Brain microvascular endothelial cell (primary cell): ENCODE measurements around the gene SATB1.

Experiments
- DNase-seq: peaks from one replicate; pipeline ENCODE4 v3.0.0-alpha.2; 2020
- H3K27ac ChIP-seq: fragments of 250-450 bp; sonication (Bioruptor Pico); 2 replicates; pipeline ENCODE4 v1.5.1; 2020; ENCODE audit warnings: mild to moderate bottlenecking, moderate library complexity
- H3K27me3 ChIP-seq: fragments of 250-450 bp; sonication (Bioruptor Pico); replicated peaks from 2 replicates; pipeline ENCODE4 v1.5.1; 2020; ENCODE audit warnings: mild to moderate bottlenecking
- H3K36me3 ChIP-seq: fragments of 250-450 bp; sonication (Bioruptor Pico); replicated peaks from 2 replicates; pipeline ENCODE4 v1.5.1; 2020; ENCODE audit warnings: mild to moderate bottlenecking
- H3K4me3 ChIP-seq: 2 replicates; pipeline ENCODE4 v1.5.1; 2011; ENCODE audit warnings: low read depth, mild to moderate bottlenecking, control low read depth, low read length, moderate library complexity
- CTCF ChIP-seq: IDR thresholded peaks from 2 replicates; pipeline ENCODE4 v1.5.1; 2011; ENCODE audit warnings: low read depth, mild to moderate bottlenecking, moderate library complexity, low read length, control low read depth, inconsistent platforms; ENCODE audit errors: missing control alignments
- in situ Hi-C: cut with HindIII; loops from 2 replicates; pipeline ENCODE4 v1.10.0; 2017; ENCODE audit warnings: low sequenced_read_pairs, low pct_ligation_motif_present

Gene SATB1

GRCh38 chr3:18410205-18410604, 14.9 kb downstream of the SATB1 start:
- Histone ChIP-seq H3K4me3 (no peak overlapping the region), H3K27ac (no peak overlapping the region), H3K27me3 (no peaks in the 10 kb centered on the region), H3K36me3 (no peaks in the 10 kb centered on the region)
- in situ Hi-C loops = no loop called here
- TF ChIP-seq CTCF = no peak
- no peak for DNase-seq

- no peak for TF ChIP-seq CTCF
- Histone ChIP-seq H3K36me3 (no peaks in the 10 kb centered on the region), H3K27ac (no peak overlapping the region), H3K4me3 (no peak overlapping the region), H3K27me3 (no peaks in the 10 kb centered on the region)
- in situ Hi-C loops = no loop called here
- DNase-seq = no peak
These were observed 15.9 kb downstream of the SATB1 start for GRCh38 chr3:18409266-18409665.

- no peak overlapping the region for H3K4me3 ChIP-seq
- no peak overlapping the region for H3K27ac ChIP-seq
- no peaks in the 10 kb centered on the region for H3K36me3 ChIP-seq
- in situ Hi-C loops = no loop called here
- no peak for TF ChIP-seq CTCF
- H3K27me3 ChIP-seq = no peaks in the 10 kb centered on the region
- DNase-seq = no peak
These were observed 20.0 kb downstream of the SATB1 start for GRCh38 chr3:18405141-18405540.

- Histone ChIP-seq H3K36me3 (no peaks in the 10 kb centered on the region), H3K4me3 (no peak overlapping the region), H3K27me3 (no peaks in the 10 kb centered on the region), H3K27ac (no peak overlapping the region)
- in situ Hi-C loops = no loop called here
- DNase-seq = no peak
- no peak for TF ChIP-seq CTCF
These were observed 22.1 kb downstream of the SATB1 start for GRCh38 chr3:18403061-18403460.

GRCh38 chr3:18402239-18402799, 22.8 kb downstream of the SATB1 start:
- Histone ChIP-seq H3K27ac (no peak overlapping the region), H3K27me3 (no peaks in the 10 kb centered on the region), H3K36me3 (no peaks in the 10 kb centered on the region), H3K4me3 (no peak overlapping the region)
- DNase-seq = no peak
- in situ Hi-C loops = no loop called here
- TF ChIP-seq CTCF = no peak

GRCh38 chr3:18401300-18401961, 23.7 kb downstream of the SATB1 start:
- TF ChIP-seq CTCF = no peak
- DNase-seq = no peak
- no peak overlapping the region for H3K27ac ChIP-seq
- H3K27me3 ChIP-seq = no peaks in the 10 kb centered on the region
- in situ Hi-C loops = no loop called here
- no peak overlapping the region for H3K4me3 ChIP-seq
- no peaks in the 10 kb centered on the region for H3K36me3 ChIP-seq
